B cell (primary cell): Measurements from ENCODE around the gene D2HGDH. TPM values are rescaled to one million over a fixed set of nuclear protein-coding genes. Genes with fewer than 3 reads are reported as not detected.

Source experiments
- ATAC-seq: fragments of 200-7000 bp; cut with Tn5 transposase; one replicate; pipeline ENCODE4 v1.10.0; 2021; ENCODE audit warnings: low read depth, mild to moderate bottlenecking, moderate number of reproducible peaks, moderate library complexity
- CTCF ChIA-PET: fragments of 350-600 bp; sonication (Branson Sonifier 250); formaldehyde crosslinking; loops from one replicate; lab custom pipeline; 2021; ENCODE audit warnings: antibody characterized with exemption, inconsistent platforms; lab: Charles Lee
- POLR2A ChIA-PET: fragments of 350-600 bp; sonication (Branson Sonifier 250); formaldehyde crosslinking; loops from one replicate; lab custom pipeline; 2021; ENCODE audit warnings: antibody characterized with exemption; lab: Charles Lee
- DNase-seq: peaks from one replicate; pipeline ENCODE4 v3.0.0; 2013
- H2AFZ ChIP-seq: 2 replicates; pipeline ENCODE4 v1.6.1; 2012; ENCODE audit warnings: mild to moderate bottlenecking, low read depth, low read length; ENCODE audit not compliant: insufficient read depth, poor library complexity, severe bottlenecking
- H3K27ac ChIP-seq, 2 donors: 1 replicate in 1 of 2; 2 replicates in 1 of 2; pipeline ENCODE4 v1.5.1; 2012 to 2013; ENCODE audit warnings: low read length in 2 of 2, mild to moderate bottlenecking in 2 of 2, moderate library complexity in 1 of 2
- H3K27me3 ChIP-seq, 4 experiments: fragments of 200-600 bp in 1 of 4; sonication (generic) in 1 of 4; replicated peaks in 1 of 4; 1 replicate in 2 of 4; 2 replicates in 2 of 4; pipeline versions ENCODE4 v1.6.1 to v1.7.0; 2013 to 2016; ENCODE audit warnings: low read length in 3 of 4, mild to moderate bottlenecking in 2 of 4, mixed read lengths in 1 of 4, moderate library complexity in 1 of 4; ENCODE audit not compliant: insufficient read depth in 4 of 4, control insufficient read depth in 3 of 4; ENCODE audit errors: control extremely low read depth in 1 of 4
- H3K36me3 ChIP-seq, 2 experiments: replicated peaks in 1 of 2; 1 replicate in 1 of 2; 2 replicates in 1 of 2; pipeline versions ENCODE4 v1.6.1 to v1.7.1; 2013; ENCODE audit warnings: low read length in 1 of 2; ENCODE audit not compliant: insufficient read depth in 2 of 2, control insufficient read depth in 1 of 2; ENCODE audit errors: control extremely low read depth in 1 of 2, extremely low read depth in 1 of 2
- H3K4me1 ChIP-seq, 2 donors: fragments of 200-600 bp in 1 of 2; sonication (generic) in 1 of 2; 1 replicate in 1 of 2; 2 replicates in 1 of 2; pipeline versions ENCODE4 v1.5.1 to v1.6.1; 2013 to 2017; ENCODE audit warnings: low read length in 2 of 2; ENCODE audit not compliant: control insufficient read depth in 2 of 2, insufficient read depth in 2 of 2
- H3K4me2 ChIP-seq: replicated peaks from 2 replicates; pipeline ENCODE3; 2012; ENCODE audit warnings: mild to moderate bottlenecking, low read depth, low read length; ENCODE audit not compliant: poor library complexity, severe bottlenecking
- H3K4me3 ChIP-seq, 5 experiments: fragments of 200-600 bp in 1 of 5; sonication (generic) in 1 of 5; 1 replicate in 3 of 5; 2 replicates in 2 of 5; pipeline versions ENCODE4 v1.5.1 to v1.7.0; 2011 to 2016; ENCODE audit warnings: low read length in 4 of 5, mild to moderate bottlenecking in 4 of 5, low read depth in 2 of 5, control low read depth in 1 of 5, moderate library complexity in 1 of 5; ENCODE audit not compliant: insufficient read depth in 1 of 5; ENCODE audit errors: control extremely low read depth in 1 of 5, extremely low read depth in 1 of 5
- H3K79me2 ChIP-seq: fragments of 200-600 bp; sonication (generic); one replicate; pipeline ENCODE4 v1.6.0; 2016; ENCODE audit warnings: low read length; ENCODE audit not compliant: control insufficient read depth, insufficient read depth
- H3K9ac ChIP-seq: fragments of 200-600 bp; sonication (generic); 2 replicates; pipeline ENCODE4 v1.6.1; 2017; ENCODE audit warnings: mild to moderate bottlenecking, low read length, moderate library complexity
- H3K9me3 ChIP-seq, 3 donors: one replicate each; pipeline versions ENCODE4 v1.6.1 to v1.7.1; 2013; ENCODE audit warnings: low read length in 2 of 3; ENCODE audit not compliant: control insufficient read depth in 2 of 3, insufficient read depth in 1 of 3; ENCODE audit errors: control extremely low read depth in 1 of 3
- H4K20me1 ChIP-seq: 2 replicates; pipeline ENCODE4 v1.6.0; 2012; ENCODE audit warnings: mild to moderate bottlenecking, low read length; ENCODE audit not compliant: insufficient read depth, control insufficient read depth, poor library complexity, severe bottlenecking
- H3K27ac Mint-ChIP-seq: one replicate; pipeline ENCODE4 v1.8.0; 2021; ENCODE audit warnings: mixed read lengths
- H3K27me3 Mint-ChIP-seq: one replicate; pipeline ENCODE4 v1.8.0; 2021; ENCODE audit warnings: mixed read lengths
- H3K4me1 Mint-ChIP-seq: one replicate; pipeline ENCODE4 v1.8.0; 2021; ENCODE audit warnings: mixed read lengths
- H3K4me3 Mint-ChIP-seq: one replicate; pipeline ENCODE4 v1.8.0; 2021; ENCODE audit warnings: mixed read lengths
- H3K9me3 Mint-ChIP-seq: one replicate; pipeline ENCODE4 v1.8.0; 2022; ENCODE audit warnings: mixed read lengths; ENCODE audit not compliant: insufficient read depth
- CTCF ChIP-seq: fragments of 200-600 bp; IDR thresholded peaks from one replicate; pipeline ENCODE4 v1.8.0; 2022; ENCODE audit warnings: antibody characterized with exemption, mild to moderate bottlenecking
- EZH2 ChIP-seq: IDR thresholded peaks from 2 replicates; pipeline ENCODE4 v1.6.1; 2012; ENCODE audit warnings: borderline replicate concordance, low read depth, mild to moderate bottlenecking, moderate library complexity, low read length; ENCODE audit not compliant: insufficient read depth, poor library complexity, severe bottlenecking
- WGBS: methylation state at CpG from one replicate; pipeline ENCODE4 v1.1.5; 2013; ENCODE audit warnings: missing lambda C conversion rate; ENCODE audit not compliant: insufficient coverage; 5-methylcytosine and 5-hydroxymethylcytosine counted together
- intact Hi-C: fragments of 100-400 bp; cut with micrococcal nuclease; formaldehyde crosslinking; loops from one replicate; pipeline ENCODE4 v1.10.0; 2022
- polyA plus RNA-seq: library from polyadenylated mRNA; depleted of rRNA; stranded (reverse); fragments of >200 nt; gene quantifications from 2 replicates; pipeline ENCODE4 v1.2.3, GENCODE V29; 2012
- total RNA-seq, 2 donors: library from RNA; stranded (reverse); fragments of 120-200 nt in 1 of 2; gene quantifications; 1 replicate in 1 of 2; 2 replicates in 1 of 2; pipeline versions ENCODE4 v1.2.3 to v1.2.4, GENCODE V29; 2013 to 2022

Gene D2HGDH
- total and polyA plus RNA-seq, 2 donors (not counting 1 experiment from before 2014, with no cell fraction given), result 44.0 to 67.7 TPM

- intact Hi-C loops, result no loop called here
- DNase-seq (no peak), ATAC-seq (no peak)
- ChIA-PET POLR2A (no interaction called here), CTCF (no interaction called here)
- H4K20me1 ChIP-seq, result no peaks in the 10 kb centered on the region
- peaks cover 0 to 8% of the 10 kb centered on the region in 2 donors for H3K4me1 ChIP-seq
- Mint-ChIP-seq H3K27ac (no peak overlapping the region), H3K4me3 (no peak overlapping the region), H3K27me3 (peaks cover 4% of the 10 kb centered on the region), H3K4me1 (peaks cover 2% of the 10 kb centered on the region), H3K9me3 (peaks cover 2% of the 10 kb centered on the region)
- H3K4me2 ChIP-seq, result no peak overlapping the region
- H3K9me3 ChIP-seq, result peaks cover 0 to 4% (median 1%) of the 10 kb centered on the region in 3 donors
- H3K36me3 ChIP-seq, result no peaks in the 10 kb centered on the region
- no peak overlapping the region for H2AFZ ChIP-seq
- H3K79me2 ChIP-seq, result no peaks in the 10 kb centered on the region
- TF ChIP-seq CTCF (no peak), EZH2 (no peak)
- H3K4me3 ChIP-seq, result no peak overlapping the region
- H3K27ac ChIP-seq, result no peak overlapping the region
- peaks cover 0 to 13% (median 0%) of the 10 kb centered on the region in 4 experiments for H3K27me3 ChIP-seq
- no peak overlapping the region for H3K9ac ChIP-seq
- WGBS, result 94% methylated on average over 20 of the region's 22 CpGs
Observed at GRCh38 chr2:241777170-241777685, 42.8 kb downstream of the D2HGDH start.

GRCh38 chr2:241777686-241778627 lies 43.5 kb downstream of the D2HGDH start:
- H3K27ac Mint-ChIP-seq, result no peak overlapping the region
- ChIA-PET POLR2A (no interaction called here), CTCF (no interaction called here)
- no peak overlapping the region for H3K4me2 ChIP-seq
- H4K20me1 ChIP-seq, result no peaks in the 10 kb centered on the region
- peaks cover 2% of the 10 kb centered on the region for H3K9me3 Mint-ChIP-seq
- 81% methylated on average over 19 of the region's 21 CpGs for WGBS
- TF ChIP-seq EZH2 (no peak), CTCF (no peak)
- H3K9ac ChIP-seq, result no peak overlapping the region
- peaks cover 1 to 4% (median 2%) of the 10 kb centered on the region in 3 donors for H3K9me3 ChIP-seq
- peaks cover 0 to 1% of the 10 kb centered on the region in 2 donors for H3K4me1 ChIP-seq
- H3K27me3 Mint-ChIP-seq, result peaks cover 4% of the 10 kb centered on the region
- H2AFZ ChIP-seq, result no peak overlapping the region
- peaks cover 0 to 13% (median 0%) of the 10 kb centered on the region in 4 experiments for H3K27me3 ChIP-seq
- no peak overlapping the region for H3K27ac ChIP-seq
- DNase-seq (no peak), ATAC-seq (no peak)
- no peaks in the 10 kb centered on the region for H3K79me2 ChIP-seq
- intact Hi-C loops, result no loop called here
- H3K4me3 Mint-ChIP-seq, result no peak overlapping the region
- no peaks in the 10 kb centered on the region for H3K4me1 Mint-ChIP-seq
- no peaks in the 10 kb centered on the region for H3K36me3 ChIP-seq
- no peak overlapping the region for H3K4me3 ChIP-seq
